ENCODE data around the gene FAM186B.

Gene FAM186B

GRCh38 chr12:49647827-49648711 is 42.6 kb upstream of the FAM186B start:
- in situ Hi-C loops (cut with HindIII; ENCODE audit: low sequenced_read_pairs) = no loop called here
- TF ChIP-seq CTCF (IDR thresholded peaks at IDR 0.05; ENCODE audit: low read depth, low read length) = no peak
- H3K4me3 ChIP-seq (ENCODE audit: low read depth, low read length) = no peak overlapping the region
- no peak for DNase-seq (ENCODE audit: low read depth, low spot score)

GRCh38 chr12:49646871-49647654 is 41.6 kb upstream of the FAM186B start:
- no peak overlapping the region for H3K4me3 ChIP-seq (ENCODE audit: low read depth, low read length)
- TF ChIP-seq CTCF (IDR thresholded peaks at IDR 0.05; ENCODE audit: low read depth, low read length) = no peak
- in situ Hi-C loops (cut with HindIII; ENCODE audit: low sequenced_read_pairs) = no loop called here
- DNase-seq (ENCODE audit: low read depth, low spot score) = no peak

- no peak for TF ChIP-seq CTCF (IDR thresholded peaks at IDR 0.05; ENCODE audit: low read depth, low read length)
- in situ Hi-C loops (cut with HindIII; ENCODE audit: low sequenced_read_pairs) = no loop called here
- no peak for DNase-seq (ENCODE audit: low read depth, low spot score)
- no peak overlapping the region for H3K4me3 ChIP-seq (ENCODE audit: low read depth, low read length)
Measured at GRCh38 chr12:49646331-49646830, 40.9 kb upstream of the FAM186B start.

- in situ Hi-C loops (cut with HindIII; ENCODE audit: low sequenced_read_pairs) = no loop called here
- no peak overlapping the region for H3K4me3 ChIP-seq (ENCODE audit: low read depth, low read length)
- no peak for DNase-seq (ENCODE audit: low read depth, low spot score)
- no peak for TF ChIP-seq CTCF (IDR thresholded peaks at IDR 0.05; ENCODE audit: low read depth, low read length)
Measured at GRCh38 chr12:49645146-49646039, 40.0 kb upstream of the FAM186B start.

- in situ Hi-C loops (cut with HindIII; ENCODE audit: low sequenced_read_pairs) = no loop called here
- H3K4me3 ChIP-seq (ENCODE audit: low read depth, low read length) = no peak overlapping the region
- peak; percentile 95 for TF ChIP-seq CTCF (IDR thresholded peaks at IDR 0.05; ENCODE audit: low read depth, low read length)
- DNase-seq (ENCODE audit: low read depth, low spot score) = peak; percentile 66
Measured at GRCh38 chr12:49644620-49644994, 39.2 kb upstream of the FAM186B start.
